CD4-positive, alpha-beta T cell treated with Interleukin-17A for 4 hours (primary cell): ENCODE results near the gene PRKAG2.

Experiments
- DNase-seq: peaks from one replicate; pipeline ENCODE4 v3.0.0-alpha.2; 2020; ENCODE audit warnings: mixed read lengths

The PRKAG2 gene

DNA sequence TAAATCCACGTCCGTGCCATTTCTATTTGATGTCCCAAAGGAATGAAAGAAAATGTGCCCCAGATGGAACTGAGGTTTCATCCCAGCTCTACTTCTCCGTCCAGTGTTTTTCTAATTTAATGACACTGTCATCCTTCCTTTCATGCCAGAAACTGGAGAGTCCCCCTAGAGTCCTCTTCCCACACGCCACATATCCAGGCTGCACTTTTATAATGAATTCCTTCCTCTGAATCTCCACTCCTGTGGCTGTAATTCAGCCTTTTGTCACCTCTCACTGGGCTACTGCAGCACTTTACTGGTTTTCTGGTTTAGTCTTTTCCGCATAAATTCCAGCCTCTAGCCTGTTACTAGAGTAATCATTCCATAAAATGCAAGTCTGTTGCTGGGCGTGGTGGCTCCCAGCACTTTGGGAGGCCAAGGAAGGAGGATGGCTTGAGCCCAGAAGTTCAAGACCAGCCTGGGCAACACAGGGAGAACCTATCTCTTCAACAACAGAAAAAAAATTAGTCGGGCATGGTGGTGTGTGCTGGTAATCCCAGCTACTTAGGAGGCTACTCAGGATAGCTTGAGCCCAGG is 214.6 kb downstream of the PRKAG2 start:
- no peak for DNase-seq

DNA sequence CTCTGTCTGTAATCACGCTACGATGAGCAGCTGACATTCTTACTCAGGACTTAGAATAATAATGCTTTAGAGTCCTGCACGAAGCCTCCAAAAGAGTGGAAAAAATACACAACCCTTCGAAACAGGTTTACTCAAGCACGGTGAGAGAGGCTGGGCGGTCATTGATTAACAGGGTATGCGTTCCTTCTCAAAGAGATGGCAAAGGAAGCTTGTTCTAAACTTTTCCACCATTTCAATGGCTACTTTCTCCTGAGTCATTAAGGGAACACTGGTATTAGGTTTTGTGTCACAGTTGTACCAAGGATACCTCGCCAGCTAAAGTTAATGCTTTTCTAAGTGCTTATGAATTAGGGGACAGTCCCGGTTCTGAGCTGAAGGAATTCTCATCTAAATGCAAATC is 215.3 kb downstream of the PRKAG2 start:
- DNase-seq = no peak

- DNase-seq = no peak
Observed at GRCh38 chr7:151660141-151660540, 216.8 kb downstream of the PRKAG2 start.

DNA sequence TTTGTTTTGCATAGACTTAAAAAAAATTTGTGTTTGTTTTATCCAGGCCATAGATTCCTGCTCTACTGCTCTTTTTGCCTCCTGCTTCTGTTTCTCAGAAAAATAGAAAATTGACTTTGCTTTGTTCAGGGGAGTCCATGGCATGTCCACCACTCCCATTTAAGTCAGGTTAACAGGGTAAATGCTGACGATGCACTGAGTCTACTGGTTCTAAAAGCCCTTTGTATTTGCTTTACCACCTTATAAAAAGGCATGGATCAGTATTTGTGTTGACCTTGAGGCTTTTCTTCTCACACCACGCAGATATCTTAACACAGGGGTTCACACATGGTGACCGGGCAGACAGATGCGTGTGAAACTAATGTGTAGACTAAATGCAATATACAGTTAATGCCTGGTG is 217.7 kb downstream of the PRKAG2 start:
- DNase-seq = no peak

- no peak for DNase-seq
Observed at GRCh38 chr7:151658778-151659177, 218.1 kb downstream of the PRKAG2 start.

DNA sequence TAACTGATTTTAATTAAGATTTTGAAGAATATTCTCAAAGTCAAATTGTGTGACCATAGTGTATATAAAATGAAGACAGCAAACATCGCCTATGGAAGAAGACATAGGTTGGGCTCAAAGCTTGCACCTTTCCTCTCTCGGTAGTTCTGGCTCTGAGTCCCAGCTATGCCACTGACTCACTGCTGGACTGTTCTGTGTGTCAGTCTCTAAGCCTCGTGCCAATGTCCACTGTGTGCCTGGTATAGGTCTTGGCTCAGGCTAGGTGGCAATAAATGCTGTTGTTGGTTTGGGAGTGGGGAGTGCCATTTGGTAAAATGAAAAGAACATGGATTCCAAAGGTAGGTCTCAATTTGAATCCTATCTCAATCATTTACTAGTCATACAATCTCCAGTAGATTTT is 219.7 kb downstream of the PRKAG2 start:
- no peak for DNase-seq

DNA sequence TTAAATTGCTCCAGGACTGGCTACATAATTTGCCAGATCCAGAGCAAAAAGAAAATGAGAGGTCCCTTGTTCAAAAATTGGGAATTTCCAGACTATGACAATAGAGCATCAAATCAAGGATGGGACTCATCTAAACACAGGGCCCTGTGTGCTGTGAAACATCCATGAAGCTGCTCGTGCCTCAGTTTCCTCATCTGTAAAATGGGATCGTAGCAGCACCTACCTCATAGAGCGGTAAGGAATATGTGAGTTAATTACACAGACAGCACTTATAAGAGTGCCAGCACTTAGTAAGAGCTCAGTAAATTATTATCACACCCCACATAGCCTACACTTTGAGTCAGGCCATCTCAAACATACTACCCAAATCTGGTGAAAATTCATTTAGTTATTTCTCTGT is 221.4 kb downstream of the PRKAG2 start:
- no peak for DNase-seq

DNA sequence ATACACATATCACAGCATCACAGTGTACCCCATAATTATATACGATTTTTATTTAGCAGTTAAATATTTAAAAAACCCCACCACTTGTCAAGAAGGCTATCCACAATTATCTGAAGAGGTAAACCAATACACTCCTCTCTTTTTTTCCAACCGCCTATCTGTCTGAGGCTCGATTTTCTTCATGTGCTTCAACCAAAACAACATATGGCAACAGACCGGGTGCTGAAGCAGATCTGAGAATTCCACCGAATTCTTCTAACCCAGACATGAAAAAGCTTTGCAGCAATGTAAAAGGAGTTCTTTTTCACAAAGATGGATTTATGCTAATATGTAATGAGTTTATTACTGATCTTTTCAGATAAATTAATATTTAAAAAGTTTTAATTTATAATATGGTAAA is 224.8 kb downstream of the PRKAG2 start:
- DNase-seq = no peak

DNA sequence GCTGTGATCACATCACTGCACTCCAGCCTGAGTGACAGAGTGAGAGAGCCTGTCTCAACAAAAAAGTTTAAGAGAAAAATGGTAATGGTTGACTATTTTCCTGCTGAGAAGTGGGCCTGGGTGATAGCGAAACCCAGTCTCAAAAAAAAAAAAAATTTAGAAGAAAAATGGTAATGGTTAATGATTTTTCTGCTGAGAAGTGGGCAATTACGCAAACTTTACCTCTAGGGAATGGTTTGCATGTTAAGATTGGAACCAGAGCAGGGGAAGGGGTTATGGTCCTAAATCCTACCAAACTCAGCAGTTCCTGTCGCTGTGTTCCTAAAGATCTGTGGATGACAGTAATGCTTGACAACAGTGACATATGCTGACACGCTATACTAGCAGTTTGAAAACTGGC is 226.8 kb downstream of the PRKAG2 start:
- DNase-seq = no peak

- no peak for DNase-seq
Observed at GRCh38 chr7:151648429-151648828, 228.5 kb downstream of the PRKAG2 start.

DNA sequence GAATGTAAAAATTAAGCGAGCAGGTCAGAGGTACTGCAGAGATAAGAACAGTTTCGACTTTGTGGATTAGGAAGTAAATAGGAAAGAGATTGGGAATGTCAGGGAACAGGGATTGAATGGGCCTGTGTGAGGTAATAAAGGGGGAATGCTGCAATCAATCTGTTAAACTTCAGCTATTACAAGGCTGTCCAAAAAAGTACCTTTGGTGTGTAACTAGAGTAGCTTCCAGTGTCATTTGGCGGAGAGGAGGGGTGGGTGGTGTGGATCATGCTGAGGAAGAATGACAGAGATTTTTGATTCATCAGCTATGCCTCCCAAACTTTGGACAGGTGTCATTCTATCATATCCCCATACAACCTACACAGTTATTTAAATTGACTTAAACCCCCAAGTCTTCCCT is 229.0 kb downstream of the PRKAG2 start:
- DNase-seq = no peak

DNA sequence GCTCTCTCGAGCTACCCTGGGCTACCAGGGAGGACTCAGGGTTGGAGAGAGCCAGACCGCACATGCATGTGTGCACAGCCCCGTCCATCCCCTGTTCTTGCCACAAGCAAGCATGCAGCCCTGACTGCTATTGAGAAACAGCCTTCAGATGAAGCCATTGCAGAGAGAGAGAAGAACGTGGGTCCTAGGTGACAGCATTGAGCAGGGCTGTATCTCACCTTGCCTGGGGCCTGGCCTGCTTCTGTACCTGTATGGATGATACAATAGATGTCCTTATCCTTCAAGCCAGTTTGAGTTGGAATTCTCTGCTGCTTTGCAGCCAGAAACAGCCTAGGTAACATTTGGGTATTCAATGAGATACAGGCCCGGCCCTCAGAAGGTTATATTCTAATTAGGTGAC is 229.9 kb downstream of the PRKAG2 start:
- no peak for DNase-seq

GRCh38 chr7:151645311-151645710 is 231.6 kb downstream of the PRKAG2 start:
- DNase-seq = no peak

DNA sequence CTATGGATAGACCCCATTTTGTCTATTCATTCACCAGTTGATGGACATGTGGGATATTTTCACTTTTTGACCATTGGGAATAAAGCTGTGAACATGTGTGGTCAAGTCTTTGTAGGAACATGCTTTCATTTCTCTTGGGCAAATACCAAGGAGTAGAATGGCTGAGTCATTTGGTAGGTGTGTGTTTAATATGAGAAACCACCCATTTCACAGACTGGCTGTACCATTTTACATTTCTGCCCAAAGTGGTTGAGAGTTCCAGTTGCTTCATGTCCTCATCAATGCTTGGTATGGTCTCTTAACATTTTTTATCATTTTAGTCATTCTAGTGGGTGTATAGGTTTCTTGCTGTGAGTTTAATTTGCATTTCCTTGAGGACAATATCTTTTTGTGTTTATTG is 232.4 kb downstream of the PRKAG2 start:
- no peak for DNase-seq

- no peak for DNase-seq
Observed at GRCh38 chr7:151642746-151643145, 234.2 kb downstream of the PRKAG2 start.

DNA sequence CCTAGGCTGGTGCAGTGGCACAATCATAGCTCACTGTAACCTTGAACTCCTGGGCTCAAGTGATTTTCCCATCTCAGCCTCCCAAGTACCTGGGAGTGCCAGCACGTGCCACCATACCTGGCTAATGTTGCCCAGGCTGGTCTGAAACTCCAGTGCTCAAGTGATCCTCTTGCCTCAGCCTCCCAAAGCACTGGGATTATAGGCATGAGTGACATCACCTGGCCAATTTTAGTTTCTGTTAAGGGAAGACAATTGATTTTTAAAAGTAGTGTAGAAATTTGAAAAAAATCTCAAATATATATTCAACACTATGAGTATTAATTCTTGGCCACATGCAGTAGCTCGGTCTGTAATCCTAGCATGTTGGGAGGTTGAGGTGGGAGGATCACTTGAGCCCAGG is 235.3 kb downstream of the PRKAG2 start:
- no peak for DNase-seq

DNA sequence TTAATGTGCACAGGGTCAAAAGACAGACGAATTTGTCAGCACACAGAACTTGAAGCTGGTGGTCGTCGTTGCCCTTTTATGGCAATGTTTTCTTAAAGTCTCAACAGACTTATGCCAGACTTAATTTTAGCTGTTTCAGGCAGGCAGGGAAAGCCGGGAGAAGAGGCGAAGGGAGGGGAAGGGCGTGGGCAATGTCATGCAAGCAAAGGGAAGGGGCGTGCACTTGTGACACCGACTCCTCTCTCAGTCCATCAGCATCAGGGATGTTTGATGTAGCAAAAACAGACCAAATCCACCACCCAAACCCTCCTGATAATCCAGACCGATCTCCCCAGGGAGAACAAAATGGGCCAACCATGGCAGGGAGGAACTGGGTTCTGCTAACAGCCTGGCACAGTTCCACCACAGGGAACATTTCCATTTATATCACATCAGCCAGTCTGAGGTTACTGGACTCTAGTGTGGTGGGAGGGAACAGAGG is 239.1 kb downstream of the PRKAG2 start:
- no peak for DNase-seq

DNA sequence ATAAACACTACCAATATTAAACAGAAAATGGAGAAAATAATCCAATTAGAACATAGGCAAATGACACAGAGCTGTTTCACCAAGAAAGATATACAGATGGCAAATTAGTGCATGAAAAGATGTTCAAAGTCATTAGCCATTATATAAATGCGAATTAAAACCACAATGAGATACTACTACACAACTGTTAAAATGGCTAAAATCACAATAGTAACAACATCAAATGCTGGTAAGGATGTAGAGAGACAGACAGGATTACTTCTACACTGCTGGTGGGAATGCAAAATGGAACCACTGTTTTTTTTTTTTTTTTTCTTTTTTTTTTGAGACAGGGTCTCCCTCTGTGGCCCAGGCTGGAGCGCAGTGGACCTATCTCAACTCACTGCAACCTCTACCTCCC is 242.3 kb downstream of the PRKAG2 start:
- no peak for DNase-seq

GRCh38 chr7:151633516-151633812 is 243.5 kb downstream of the PRKAG2 start:
- DNase-seq = no peak

DNA sequence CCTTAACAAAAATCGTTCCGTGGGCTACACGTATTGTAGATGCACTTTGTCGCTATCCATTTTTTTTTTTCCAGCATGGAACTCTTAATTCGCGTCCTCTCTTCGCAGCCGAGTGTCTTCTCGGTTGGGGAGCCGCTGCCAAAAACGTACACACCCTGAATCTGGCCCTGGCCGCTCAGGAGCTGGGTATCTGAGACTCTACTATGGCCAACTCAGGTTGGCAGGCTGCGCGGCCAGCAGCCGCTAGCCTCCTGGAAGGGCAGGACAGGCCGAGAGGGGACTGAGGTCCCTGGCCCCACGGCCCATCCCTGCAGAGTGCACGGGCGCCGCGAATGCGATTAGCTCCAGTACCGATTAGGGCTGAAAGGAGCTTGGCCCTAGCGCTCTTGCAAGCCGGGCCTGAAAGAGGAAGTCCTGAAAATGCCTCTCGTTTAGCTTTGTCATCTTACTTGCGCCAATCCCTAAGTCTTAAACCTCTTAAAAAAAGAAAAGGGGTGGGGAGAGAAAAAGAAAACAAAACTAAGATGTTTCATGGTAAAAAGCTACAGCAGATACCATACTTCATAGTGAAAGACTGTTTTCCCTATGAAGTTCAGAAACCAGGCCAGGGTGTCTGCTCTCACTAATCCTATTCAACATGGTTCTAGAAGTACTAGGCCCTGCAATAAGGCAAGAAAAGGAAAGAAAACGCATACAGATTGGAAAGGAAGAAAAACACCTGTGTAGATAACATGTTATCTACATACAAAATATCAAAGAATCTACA is 244.0 kb downstream of the PRKAG2 start:
- DNase-seq = peak; percentile 62

DNA sequence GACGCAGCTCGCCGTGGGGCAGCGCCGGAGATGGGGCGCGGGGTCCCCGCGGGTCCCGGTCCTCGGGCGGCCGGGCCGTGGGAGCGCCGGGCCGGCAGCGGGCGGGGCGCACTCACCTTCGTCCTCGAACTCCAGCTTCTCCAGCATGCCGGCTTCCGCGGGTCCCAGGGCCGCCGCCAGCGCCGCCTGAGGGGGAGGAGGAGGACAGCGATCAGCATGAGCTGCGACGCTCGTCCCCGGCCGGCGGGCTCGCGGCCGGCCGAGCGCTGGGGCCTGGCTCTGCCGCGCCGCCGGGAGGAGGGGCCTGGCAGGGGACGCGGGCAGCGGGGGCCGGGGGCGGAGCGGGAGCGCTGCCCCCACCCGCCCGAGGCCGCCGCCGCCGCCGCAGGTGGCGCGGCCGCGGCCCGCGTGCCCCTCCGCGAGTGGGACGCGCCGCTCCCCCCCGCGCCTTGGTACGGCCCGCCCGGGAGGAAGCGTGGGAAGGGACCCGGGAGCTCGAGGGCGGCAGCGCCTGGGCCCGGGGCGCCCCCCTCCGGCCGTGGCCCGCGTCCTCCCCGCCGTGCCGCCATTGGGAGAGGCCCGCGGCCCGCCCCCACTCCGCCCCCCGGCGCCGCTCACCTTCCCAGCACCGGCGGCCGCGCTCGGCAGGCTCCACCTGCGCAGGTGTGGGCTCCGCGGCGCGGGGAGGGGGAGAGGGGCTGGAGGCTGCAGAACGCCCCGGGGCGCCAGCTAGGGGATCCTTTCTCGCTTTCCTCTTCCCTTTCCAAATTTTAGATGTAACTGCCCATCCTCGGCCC is 244.8 kb downstream of the PRKAG2 start:
- DNase-seq = peak; percentile 94

GRCh38 chr7:151631570-151631952 is 245.4 kb downstream of the PRKAG2 start:
- DNase-seq = no peak

GRCh38 chr7:151630851-151631569 is 245.9 kb downstream of the PRKAG2 start:
- DNase-seq = no peak

- no peak for DNase-seq
Observed at GRCh38 chr7:151630358-151630757, 246.6 kb downstream of the PRKAG2 start.
